Activated CD8-positive, alpha-beta memory T cell treated with anti-CD3 and anti-CD28 coated beads, Interleukin-2, amount 50 U/mL, for 24 hours (primary cell): ENCODE results near the gene PIP4K2B.

Experiments
- DNase-seq: peaks from one replicate; pipeline ENCODE4 v3.0.0-alpha.2; 2020; ENCODE audit errors: extremely low read depth

PIP4K2B gene

GRCh38 chr17:38779965-38780752 is 19.2 kb downstream of the PIP4K2B start:
- DNase-seq: no peak

- no peak for DNase-seq
Measured at GRCh38 chr17:38777641-38778250, 21.6 kb downstream of the PIP4K2B start.

GRCh38 chr17:38773258-38773657 is 26.1 kb downstream of the PIP4K2B start:
- no peak for DNase-seq

GRCh38 chr17:38768417-38768816 is 30.9 kb downstream of the PIP4K2B start:
- DNase-seq: no peak

GRCh38 chr17:38766341-38766740 is 33.0 kb downstream of the PIP4K2B start:
- DNase-seq: no peak

GRCh38 chr17:38762231-38762630 is 37.1 kb downstream of the PIP4K2B start:
- no peak for DNase-seq

- DNase-seq: no peak
Measured at GRCh38 chr17:38761612-38762011, 37.7 kb downstream of the PIP4K2B start.

GRCh38 chr17:38753071-38753506 is 46.3 kb downstream of the PIP4K2B start:
- no peak for DNase-seq

- peak; percentile 93 for DNase-seq
Measured at GRCh38 chr17:38752308-38753070, 46.9 kb downstream of the PIP4K2B start, which contains the start of gene PSMB3. Gene PSMB3 (plus strand): TSS chr17:38752741. CDS start chr17:38752827, 86 bp downstream.

- no peak for DNase-seq
Measured at GRCh38 chr17:38751808-38752307, 47.5 kb downstream of the PIP4K2B start.

GRCh38 chr17:38751144-38751807 is 48.1 kb downstream of the PIP4K2B start:
- no peak for DNase-seq

GRCh38 chr17:38750312-38751121 is 48.8 kb downstream of the PIP4K2B start:
- DNase-seq: no peak

GRCh38 chr17:38750044-38750311 is 49.4 kb downstream of the PIP4K2B start:
- no peak for DNase-seq

- no peak for DNase-seq
Measured at GRCh38 chr17:38749223-38750043, 49.9 kb downstream of the PIP4K2B start.

GRCh38 chr17:38748892-38749222 is 50.5 kb downstream of the PIP4K2B start:
- DNase-seq: no peak

- DNase-seq: no peak
Measured at GRCh38 chr17:38748149-38748891, 51.0 kb downstream of the PIP4K2B start, which contains the start of gene PCGF2. Gene PCGF2 (minus strand): TSS chr17:38748336. CDS start chr17:38740402, 7,934 bp downstream.

- no peak for DNase-seq
Measured at GRCh38 chr17:38747463-38748148, 51.8 kb downstream of the PIP4K2B start.

- no peak for DNase-seq
Measured at GRCh38 chr17:38746849-38747462, 52.4 kb downstream of the PIP4K2B start.
